ENCODE results near the gene ABCC2.
A peak's percentile ranks its signal among the peaks of the same experiment; 100 is the strongest.

ABCC2 gene

GRCh38 chr10:99777918-99778714 lies 4.3 kb upstream of the ABCC2 start:
- Histone ChIP-seq H3K36me3 (ENCODE audit: insufficient read depth, low read length) (no peaks in the 10 kb centered on the region), H3K27me3 (ENCODE audit: control insufficient read depth, insufficient read depth, low read length) (no peaks in the 10 kb centered on the region), H3K9me3 (replicated peaks; ENCODE audit: low read length) (no peaks in the 10 kb centered on the region), H3K4me3 (ENCODE audit: low read length) (no peak overlapping the region), H3K9ac (ENCODE audit: low read depth, low read length) (no peak overlapping the region), H3K4me1 (ENCODE audit: control insufficient read depth, insufficient read depth, low read length) (peaks cover 56% of the 10 kb centered on the region), H3K4me2 (ENCODE audit: low read length) (no peak overlapping the region)

- H3K9me3 ChIP-seq (replicated peaks; ENCODE audit: low read length), result no peaks in the 10 kb centered on the region
- H3K4me2 ChIP-seq (ENCODE audit: low read length), result peak overlapping the region; percentile 93
- peak overlapping the region; percentile 63 for H3K4me3 ChIP-seq (ENCODE audit: low read length)
- H3K36me3 ChIP-seq (ENCODE audit: insufficient read depth, low read length), result no peaks in the 10 kb centered on the region
- peaks cover 66% of the 10 kb centered on the region for H3K4me1 ChIP-seq (ENCODE audit: control insufficient read depth, insufficient read depth, low read length)
- peak overlapping the region; percentile 96 for H3K9ac ChIP-seq (ENCODE audit: low read depth, low read length)
- no peaks in the 10 kb centered on the region for H3K27me3 ChIP-seq (ENCODE audit: control insufficient read depth, insufficient read depth, low read length)
Measured at GRCh38 chr10:99779335-99779734, 3.1 kb upstream of the ABCC2 start.

- Histone ChIP-seq H3K4me1 (ENCODE audit: control insufficient read depth, insufficient read depth, low read length) (peaks cover 66% of the 10 kb centered on the region), H3K36me3 (ENCODE audit: insufficient read depth, low read length) (no peaks in the 10 kb centered on the region), H3K9ac (ENCODE audit: low read depth, low read length) (no peak overlapping the region), H3K9me3 (replicated peaks; ENCODE audit: low read length) (no peaks in the 10 kb centered on the region), H3K27me3 (ENCODE audit: control insufficient read depth, insufficient read depth, low read length) (no peaks in the 10 kb centered on the region), H3K4me3 (ENCODE audit: low read length) (no peak overlapping the region), H3K4me2 (ENCODE audit: low read length) (no peak overlapping the region)
Measured at GRCh38 chr10:99781734-99782429, 558 bp upstream of the ABCC2 start.

GRCh38 chr10:99784016-99784726 lies 1.7 kb downstream of the ABCC2 start:
- no peaks in the 10 kb centered on the region for H3K27me3 ChIP-seq (ENCODE audit: control insufficient read depth, insufficient read depth, low read length)
- peaks cover 68% of the 10 kb centered on the region for H3K4me1 ChIP-seq (ENCODE audit: control insufficient read depth, insufficient read depth, low read length)
- no peaks in the 10 kb centered on the region for H3K36me3 ChIP-seq (ENCODE audit: insufficient read depth, low read length)
- peak overlapping the region; percentile 34 for H3K4me2 ChIP-seq (ENCODE audit: low read length)
- H3K9me3 ChIP-seq (replicated peaks; ENCODE audit: low read length), result no peaks in the 10 kb centered on the region
- H3K9ac ChIP-seq (ENCODE audit: low read depth, low read length), result peak overlapping the region; percentile 19
- H3K4me3 ChIP-seq (ENCODE audit: low read length), result no peak overlapping the region

GRCh38 chr10:99784727-99785441 lies 2.4 kb downstream of the ABCC2 start:
- Histone ChIP-seq H3K4me3 (ENCODE audit: low read length) (no peak overlapping the region), H3K9ac (ENCODE audit: low read depth, low read length) (peak overlapping the region; percentile 19), H3K4me2 (ENCODE audit: low read length) (peak overlapping the region; percentile 34), H3K36me3 (ENCODE audit: insufficient read depth, low read length) (no peaks in the 10 kb centered on the region), H3K9me3 (replicated peaks; ENCODE audit: low read length) (no peaks in the 10 kb centered on the region), H3K27me3 (ENCODE audit: control insufficient read depth, insufficient read depth, low read length) (no peaks in the 10 kb centered on the region), H3K4me1 (ENCODE audit: control insufficient read depth, insufficient read depth, low read length) (peaks cover 64% of the 10 kb centered on the region)

GRCh38 chr10:99785646-99786045 lies 3.2 kb downstream of the ABCC2 start:
- Histone ChIP-seq H3K4me2 (ENCODE audit: low read length) (no peak overlapping the region), H3K36me3 (ENCODE audit: insufficient read depth, low read length) (no peaks in the 10 kb centered on the region), H3K9me3 (replicated peaks; ENCODE audit: low read length) (no peaks in the 10 kb centered on the region), H3K4me3 (ENCODE audit: low read length) (no peak overlapping the region), H3K9ac (ENCODE audit: low read depth, low read length) (no peak overlapping the region), H3K4me1 (ENCODE audit: control insufficient read depth, insufficient read depth, low read length) (peaks cover 56% of the 10 kb centered on the region), H3K27me3 (ENCODE audit: control insufficient read depth, insufficient read depth, low read length) (no peaks in the 10 kb centered on the region)

GRCh38 chr10:99787311-99787710 lies 4.9 kb downstream of the ABCC2 start:
- H3K9ac ChIP-seq (ENCODE audit: low read depth, low read length), result no peak overlapping the region
- no peak overlapping the region for H3K4me3 ChIP-seq (ENCODE audit: low read length)
- no peaks in the 10 kb centered on the region for H3K36me3 ChIP-seq (ENCODE audit: insufficient read depth, low read length)
- H3K9me3 ChIP-seq (replicated peaks; ENCODE audit: low read length), result no peaks in the 10 kb centered on the region
- no peak overlapping the region for H3K4me2 ChIP-seq (ENCODE audit: low read length)
- peaks cover 44% of the 10 kb centered on the region for H3K4me1 ChIP-seq (ENCODE audit: control insufficient read depth, insufficient read depth, low read length)
- H3K27me3 ChIP-seq (ENCODE audit: control insufficient read depth, insufficient read depth, low read length), result no peaks in the 10 kb centered on the region

GRCh38 chr10:99787782-99788445 lies 5.5 kb downstream of the ABCC2 start:
- H3K4me3 ChIP-seq (ENCODE audit: low read length), result no peak overlapping the region

GRCh38 chr10:99788598-99789256 lies 6.3 kb downstream of the ABCC2 start:
- peaks cover 36% of the 10 kb centered on the region for H3K4me1 ChIP-seq (ENCODE audit: control insufficient read depth, insufficient read depth, low read length)
- H3K4me3 ChIP-seq (ENCODE audit: low read length), result no peak overlapping the region
- H3K4me2 ChIP-seq (ENCODE audit: low read length), result peak overlapping the region; percentile 48
- H3K9ac ChIP-seq (ENCODE audit: low read depth, low read length), result no peak overlapping the region
- no peaks in the 10 kb centered on the region for H3K36me3 ChIP-seq (ENCODE audit: insufficient read depth, low read length)
- no peaks in the 10 kb centered on the region for H3K27me3 ChIP-seq (ENCODE audit: control insufficient read depth, insufficient read depth, low read length)
- H3K9me3 ChIP-seq (replicated peaks; ENCODE audit: low read length), result no peaks in the 10 kb centered on the region

More at GRCh38 chr10:99787782-99788445, 5.5 kb downstream of the ABCC2 start:
- Histone ChIP-seq H3K9me3 (replicated peaks; ENCODE audit: low read length) (no peaks in the 10 kb centered on the region), H3K27me3 (ENCODE audit: control insufficient read depth, insufficient read depth, low read length) (no peaks in the 10 kb centered on the region), H3K4me1 (ENCODE audit: control insufficient read depth, insufficient read depth, low read length) (peaks cover 41% of the 10 kb centered on the region), H3K36me3 (ENCODE audit: insufficient read depth, low read length) (no peaks in the 10 kb centered on the region), H3K9ac (ENCODE audit: low read depth, low read length) (peak overlapping the region; percentile 5), H3K4me2 (ENCODE audit: low read length) (peak overlapping the region; percentile 48)

GRCh38 chr10:99791831-99792230 lies 9.4 kb downstream of the ABCC2 start:
- no peak overlapping the region for H3K4me3 ChIP-seq (ENCODE audit: low read length)
- no peaks in the 10 kb centered on the region for H3K9me3 ChIP-seq (replicated peaks; ENCODE audit: low read length)
- no peaks in the 10 kb centered on the region for H3K27me3 ChIP-seq (ENCODE audit: control insufficient read depth, insufficient read depth, low read length)
- H3K36me3 ChIP-seq (ENCODE audit: insufficient read depth, low read length), result no peaks in the 10 kb centered on the region
- H3K4me1 ChIP-seq (ENCODE audit: control insufficient read depth, insufficient read depth, low read length), result peaks cover 15% of the 10 kb centered on the region
- no peak overlapping the region for H3K4me2 ChIP-seq (ENCODE audit: low read length)
- H3K9ac ChIP-seq (ENCODE audit: low read depth, low read length), result no peak overlapping the region

Data from skeletal muscle satellite cell (primary cell).